Jurkat, Clone E6-1 (cell line): Measurements from ENCODE around the gene CERT1.
"Not testable (repeated sequence)": the region's sequence is repeated elsewhere in the genome, so short reads cannot be mapped to it uniquely, and the experiment has no call there.

Experiments
- DNase-seq: peaks from one replicate; pipeline ENCODE4 v3.0.0-alpha.2; 2011; ENCODE audit warnings: low read depth, low spot score
- H3K4me3 ChIP-seq: 2 replicates; pipeline ENCODE4 v1.5.1; 2011; ENCODE audit warnings: mild to moderate bottlenecking, low read length, control low read depth, moderate library complexity

CERT1 gene

GRCh38 chr5:75525344-75525743 lies 13.9 kb upstream of the CERT1 start:
- H3K4me3 ChIP-seq = no peak overlapping the region

GRCh38 chr5:75524591-75524990 lies 13.2 kb upstream of the CERT1 start:
- no peak overlapping the region for H3K4me3 ChIP-seq
- DNase-seq = no peak

More at GRCh38 chr5:75525344-75525743, 13.9 kb upstream of the CERT1 start:
- DNase-seq = no peak

- DNase-seq = no peak
- H3K4me3 ChIP-seq = no peak overlapping the region
These were observed 12.6 kb upstream of the CERT1 start for GRCh38 chr5:75524071-75524470.

GRCh38 chr5:75523275-75523674 lies 11.8 kb upstream of the CERT1 start:
- no peak for DNase-seq
- H3K4me3 ChIP-seq = no peak overlapping the region

GRCh38 chr5:75522542-75522941 lies 11.1 kb upstream of the CERT1 start:
- DNase-seq = no peak
- no peak overlapping the region for H3K4me3 ChIP-seq

- no peak for DNase-seq
- no peak overlapping the region for H3K4me3 ChIP-seq
These were observed 10.6 kb upstream of the CERT1 start for GRCh38 chr5:75522025-75522424.

- no peak for DNase-seq
- H3K4me3 ChIP-seq = no peak overlapping the region
These were observed 9.8 kb upstream of the CERT1 start for GRCh38 chr5:75521195-75521594.

- DNase-seq = no peak
- H3K4me3 ChIP-seq = no peak overlapping the region
These were observed 8.3 kb upstream of the CERT1 start for GRCh38 chr5:75519761-75520160.

GRCh38 chr5:75514323-75514722 lies 2.9 kb upstream of the CERT1 start:
- no peak for DNase-seq
- no peak overlapping the region for H3K4me3 ChIP-seq

- no peak overlapping the region for H3K4me3 ChIP-seq
- DNase-seq = no peak
These were observed 2.4 kb upstream of the CERT1 start for GRCh38 chr5:75513841-75514240.

- no peak for DNase-seq
- H3K4me3 ChIP-seq = peak overlapping the region; percentile 80
These were observed 1.1 kb upstream of the CERT1 start for GRCh38 chr5:75512383-75513074.

- DNase-seq = no peak
- H3K4me3 ChIP-seq = peak overlapping the region; percentile 80
These were observed 494 bp downstream of the CERT1 start for GRCh38 chr5:75510836-75511434.

- no peak for DNase-seq
- H3K4me3 ChIP-seq = peak overlapping the region; percentile 80
These were observed 1.0 kb downstream of the CERT1 start for GRCh38 chr5:75510417-75510835.

- peak overlapping the region; percentile 80 for H3K4me3 ChIP-seq
- DNase-seq = no peak
These were observed 1.5 kb downstream of the CERT1 start for GRCh38 chr5:75509956-75510355.

GRCh38 chr5:75509546-75509945 lies 1.9 kb downstream of the CERT1 start:
- DNase-seq = no peak
- peak overlapping the region; percentile 80 for H3K4me3 ChIP-seq

GRCh38 chr5:75507841-75508240 lies 3.6 kb downstream of the CERT1 start:
- DNase-seq = no peak
- no peak overlapping the region for H3K4me3 ChIP-seq

GRCh38 chr5:75505112-75505511 lies 6.3 kb downstream of the CERT1 start:
- not testable (repeated sequence) for DNase-seq, H3K4me3 ChIP-seq

- DNase-seq, H3K4me3 ChIP-seq: not testable (repeated sequence)
These were observed 12.6 kb downstream of the CERT1 start for GRCh38 chr5:75498875-75499274.

GRCh38 chr5:75498208-75498777 lies 13.1 kb downstream of the CERT1 start:
- no peak for DNase-seq
- no peak overlapping the region for H3K4me3 ChIP-seq

GRCh38 chr5:75496026-75496425 lies 15.4 kb downstream of the CERT1 start:
- H3K4me3 ChIP-seq = no peak overlapping the region
- DNase-seq = no peak

- no peak overlapping the region for H3K4me3 ChIP-seq
- DNase-seq = peak; percentile 68
These were observed 19.8 kb downstream of the CERT1 start for GRCh38 chr5:75491621-75492020.
